ENCODE data around the gene SYT12.

DNA sequence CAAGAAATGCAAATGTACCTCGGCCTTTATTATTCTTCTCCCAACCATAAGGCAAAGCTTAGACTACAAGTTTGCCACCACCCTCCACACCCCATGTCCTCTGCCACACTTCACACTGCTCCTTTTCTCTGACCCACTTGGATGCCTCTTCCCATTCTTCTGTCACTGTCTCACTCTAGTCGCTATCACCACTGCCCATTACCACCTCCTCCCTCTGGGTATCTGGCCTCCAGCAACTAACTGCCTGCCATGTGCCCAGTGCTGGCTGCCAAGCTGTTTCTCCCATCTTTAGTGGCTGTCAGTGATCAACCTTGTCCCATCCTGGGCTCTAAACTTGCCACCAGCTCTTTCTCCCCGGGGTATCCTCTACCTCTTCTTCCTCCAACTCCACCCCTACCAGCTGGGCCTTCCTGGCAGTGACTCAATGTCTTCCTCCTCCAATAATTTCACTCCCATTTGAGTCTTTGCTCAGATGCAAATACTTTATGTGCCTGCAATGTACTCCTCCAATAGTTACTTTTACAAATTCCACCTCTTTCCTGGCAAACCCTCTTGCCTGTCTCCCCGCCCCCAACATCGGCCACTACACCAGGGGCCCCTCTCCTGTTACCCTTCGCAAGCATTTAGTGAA, 76.0 kb downstream of the SYT12 start:
- TF ChIP-seq, protein P1, sequence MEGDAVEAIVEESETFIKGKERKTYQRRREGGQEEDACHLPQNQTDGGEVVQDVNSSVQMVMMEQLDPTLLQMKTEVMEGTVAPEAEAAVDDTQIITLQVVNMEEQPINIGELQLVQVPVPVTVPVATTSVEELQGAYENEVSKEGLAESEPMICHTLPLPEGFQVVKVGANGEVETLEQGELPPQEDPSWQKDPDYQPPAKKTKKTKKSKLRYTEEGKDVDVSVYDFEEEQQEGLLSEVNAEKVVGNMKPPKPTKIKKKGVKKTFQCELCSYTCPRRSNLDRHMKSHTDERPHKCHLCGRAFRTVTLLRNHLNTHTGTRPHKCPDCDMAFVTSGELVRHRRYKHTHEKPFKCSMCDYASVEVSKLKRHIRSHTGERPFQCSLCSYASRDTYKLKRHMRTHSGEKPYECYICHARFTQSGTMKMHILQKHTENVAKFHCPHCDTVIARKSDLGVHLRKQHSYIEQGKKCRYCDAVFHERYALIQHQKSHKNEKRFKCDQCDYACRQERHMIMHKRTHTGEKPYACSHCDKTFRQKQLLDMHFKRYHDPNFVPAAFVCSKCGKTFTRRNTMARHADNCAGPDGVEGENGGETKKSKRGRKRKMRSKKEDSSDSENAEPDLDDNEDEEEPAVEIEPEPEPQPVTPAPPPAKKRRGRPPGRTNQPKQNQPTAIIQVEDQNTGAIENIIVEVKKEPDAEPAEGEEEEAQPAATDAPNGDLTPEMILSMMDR (IDR thresholded peaks at IDR 0.05) = no peak
- TF ChIP-seq, protein P2, sequence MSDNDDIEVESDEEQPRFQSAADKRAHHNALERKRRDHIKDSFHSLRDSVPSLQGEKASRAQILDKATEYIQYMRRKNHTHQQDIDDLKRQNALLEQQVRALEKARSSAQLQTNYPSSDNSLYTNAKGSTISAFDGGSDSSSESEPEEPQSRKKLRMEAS (CRISPR knock-in tag; IDR thresholded peaks at IDR 0.05) = no peak
- TF ChIP-seq NR1H2 (CRISPR knock-in tag; IDR thresholded peaks at IDR 0.05) = no peak

Data from WTC11 (cell line).